KOPT-K1 (cell line): ENCODE data around the gene TBC1D3K.
"Not testable (repeated sequence)": the region's sequence is repeated elsewhere in the genome, so short reads cannot be mapped to it uniquely, and the experiment has no call there.

ENCODE experiments used
- H3K27ac ChIP-seq: fragments of 200-600 bp; sonication (generic); 2 replicates; pipeline ENCODE4 v1.5.1; 2016; ENCODE audit warnings: antibody characterized with exemption, mild to moderate bottlenecking, low read depth, low read length; ENCODE audit not compliant: poor library complexity, severe bottlenecking
- H3K36me3 ChIP-seq: fragments of 200-600 bp; sonication (generic); 2 replicates; pipeline ENCODE4 v1.5.1; 2017; ENCODE audit warnings: antibody characterized with exemption, mild to moderate bottlenecking, low read length, moderate library complexity; ENCODE audit not compliant: insufficient read depth
- H3K9me3 ChIP-seq: fragments of 200-600 bp; sonication (generic); 2 replicates; pipeline ENCODE4 v1.5.1; 2017; ENCODE audit warnings: antibody characterized with exemption, low read length, mild to moderate bottlenecking; ENCODE audit not compliant: insufficient read depth, poor library complexity, severe bottlenecking

Gene TBC1D3K

DNA sequence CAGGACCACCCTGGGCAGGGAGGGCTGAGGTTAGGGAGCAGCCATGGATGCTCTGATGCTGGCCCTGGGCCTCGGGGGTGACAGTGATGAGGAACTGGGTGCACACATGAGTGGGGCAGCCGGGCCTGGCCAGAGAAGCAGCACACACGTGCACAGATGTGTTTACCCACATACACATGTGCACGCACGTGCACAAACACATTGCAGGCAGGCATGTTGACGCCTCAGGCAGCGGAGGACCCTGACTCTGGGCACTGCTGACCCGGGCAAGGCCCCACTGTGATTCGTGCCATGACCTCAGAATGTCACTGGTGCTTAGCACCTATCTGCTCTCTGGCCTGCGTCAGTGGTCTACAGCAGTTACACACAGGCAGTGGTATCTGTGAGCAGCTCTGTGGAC is at the start of gene TBC1D3K:
Gene TBC1D3K, plus strand, starts transcription at position 301 of the 400 bp plus-strand sequence. CDS start 1,585 bp downstream, outside the sequence.
- not testable (repeated sequence) for H3K27ac ChIP-seq, H3K9me3 ChIP-seq, H3K36me3 ChIP-seq

DNA sequence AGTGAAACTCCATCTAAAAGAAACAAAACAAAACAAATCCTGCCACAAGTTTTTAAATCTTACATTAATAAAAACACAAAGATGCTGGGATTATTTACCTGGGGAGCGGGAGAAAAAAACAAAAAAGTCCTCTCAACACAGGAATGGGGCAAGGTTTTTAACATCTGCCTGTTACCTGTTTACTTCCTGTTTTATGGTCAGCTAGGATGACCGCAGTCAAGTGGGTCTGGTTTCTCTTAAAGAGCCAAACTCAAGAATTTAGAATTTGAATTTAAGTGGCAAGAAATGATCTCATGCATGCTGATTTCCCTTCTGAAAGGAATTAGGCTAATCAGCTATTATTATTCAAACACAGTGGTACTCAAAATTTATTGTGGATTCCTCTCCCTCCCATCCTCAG is 39.7 kb upstream of the TBC1D3K start:
- Histone ChIP-seq H3K36me3 (no peaks in the 10 kb centered on the region), H3K27ac (no peak overlapping the region), H3K9me3 (no peaks in the 10 kb centered on the region)

- Histone ChIP-seq H3K9me3 (no peaks in the 10 kb centered on the region), H3K36me3 (no peaks in the 10 kb centered on the region), H3K27ac (no peak overlapping the region)
These were observed 39.1 kb upstream of the TBC1D3K start for GRCh38 chr17:37885136-37885535.

- Histone ChIP-seq H3K27ac (no peak overlapping the region), H3K9me3 (no peaks in the 10 kb centered on the region), H3K36me3 (no peaks in the 10 kb centered on the region)
These were observed 35.3 kb upstream of the TBC1D3K start for GRCh38 chr17:37888881-37889280.

DNA sequence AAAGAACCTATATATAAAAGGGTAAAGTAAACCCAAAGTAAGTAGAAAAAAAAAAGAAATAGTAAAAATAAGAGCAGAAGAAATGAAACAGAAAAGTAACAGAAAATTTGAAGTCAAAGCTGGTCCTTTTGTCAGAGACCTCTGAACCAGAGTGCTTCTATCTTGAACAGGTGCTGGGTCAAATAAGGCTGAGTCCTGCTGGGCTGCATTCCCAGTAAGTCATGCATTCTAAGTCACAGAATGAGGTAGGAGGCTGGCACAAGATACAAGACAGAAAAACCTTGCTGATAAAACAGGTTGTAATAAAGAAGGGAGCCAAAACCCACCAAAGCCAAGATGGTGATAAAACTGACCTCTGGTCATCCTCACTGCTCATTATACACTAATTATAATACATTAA is 27.3 kb upstream of the TBC1D3K start:
- not testable (repeated sequence) for H3K36me3 ChIP-seq, H3K27ac ChIP-seq, H3K9me3 ChIP-seq
